Articular chondrocyte of knee joint (primary cell): ENCODE results near the gene LRRC70. TPM values are rescaled to one million over a fixed set of nuclear protein-coding genes. Genes with fewer than 3 reads are reported as not detected.

ENCODE experiments used
- total RNA-seq: library from RNA; depleted of rRNA; stranded (reverse); fragments of >200 nt; gene quantifications from 2 replicates; pipeline ENCODE4 v1.2.3, GENCODE V29; 2012

The LRRC70 gene, protein sequence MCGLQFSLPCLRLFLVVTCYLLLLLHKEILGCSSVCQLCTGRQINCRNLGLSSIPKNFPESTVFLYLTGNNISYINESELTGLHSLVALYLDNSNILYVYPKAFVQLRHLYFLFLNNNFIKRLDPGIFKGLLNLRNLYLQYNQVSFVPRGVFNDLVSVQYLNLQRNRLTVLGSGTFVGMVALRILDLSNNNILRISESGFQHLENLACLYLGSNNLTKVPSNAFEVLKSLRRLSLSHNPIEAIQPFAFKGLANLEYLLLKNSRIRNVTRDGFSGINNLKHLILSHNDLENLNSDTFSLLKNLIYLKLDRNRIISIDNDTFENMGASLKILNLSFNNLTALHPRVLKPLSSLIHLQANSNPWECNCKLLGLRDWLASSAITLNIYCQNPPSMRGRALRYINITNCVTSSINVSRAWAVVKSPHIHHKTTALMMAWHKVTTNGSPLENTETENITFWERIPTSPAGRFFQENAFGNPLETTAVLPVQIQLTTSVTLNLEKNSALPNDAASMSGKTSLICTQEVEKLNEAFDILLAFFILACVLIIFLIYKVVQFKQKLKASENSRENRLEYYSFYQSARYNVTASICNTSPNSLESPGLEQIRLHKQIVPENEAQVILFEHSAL
- total RNA-seq = 1.4 and 2.0 TPM in 2 replicates

GRCh38 chr5:62578540-62578939 is at the start of gene LRRC70:
LRRC70 (plus strand) TSS chr5:62578819; CDS start chr5:62579439, 620 bp downstream.

Other genes starting within 250 kb of the LRRC70 start
- gene DIMT1, start 174.9 kb upstream of the LRRC70 start, total RNA-seq = 37.4 TPM in 2 replicates
- gene IPO11, start 166.1 kb upstream of the LRRC70 start, total RNA-seq = 32.0 and 33.7 TPM in 2 replicates